Esophagus squamous epithelium (tissue), 4 donors: ENCODE results near the gene NPTXR.

Source experiments
- POLR2A ChIP-seq, 4 donors: fragments of 450-650 bp; IDR thresholded peaks; one replicate each; pipeline ENCODE4 v1.6.1; 2017; ENCODE audit warnings: antibody characterized with exemption in 4 of 4, mild to moderate bottlenecking in 4 of 4, moderate library complexity in 3 of 4
- TF ChIP-seq, protein P1 (sequence below), 6 experiments: fragments of 450-650 bp in 4 of 6; fragments of 200-600 bp in 2 of 6; sonication (generic) in 2 of 6; IDR thresholded peaks; one replicate each; pipeline ENCODE4 v1.5.1; 2016 to 2019; ENCODE audit warnings: antibody characterized with exemption in 6 of 6, mild to moderate bottlenecking in 4 of 6, moderate library complexity in 4 of 6

DNA sequence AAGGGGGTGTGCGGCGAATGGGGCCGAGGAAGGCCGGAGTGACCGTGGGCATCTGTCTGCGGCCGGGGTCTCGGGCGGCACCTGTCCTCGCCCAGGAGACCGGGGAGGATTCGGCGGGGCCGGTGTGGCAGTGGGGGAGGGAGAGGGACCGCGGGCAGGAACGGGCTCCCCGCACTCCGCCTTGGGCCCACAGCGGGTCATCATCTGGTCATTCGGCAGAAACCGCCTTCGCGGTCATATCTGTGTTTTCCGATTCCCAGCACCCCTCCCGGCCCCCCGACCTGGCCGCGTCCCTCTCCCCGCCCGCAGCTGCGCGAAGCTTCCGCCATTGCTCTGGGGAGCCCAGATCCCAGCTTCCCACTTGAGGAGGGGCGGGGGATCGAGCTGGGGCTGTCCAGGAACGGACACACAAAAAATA is 29.0 kb upstream of the NPTXR start:
- no peak for TF ChIP-seq POLR2A (IDR thresholded peaks at IDR 0.05)
- TF ChIP-seq, protein P1, sequence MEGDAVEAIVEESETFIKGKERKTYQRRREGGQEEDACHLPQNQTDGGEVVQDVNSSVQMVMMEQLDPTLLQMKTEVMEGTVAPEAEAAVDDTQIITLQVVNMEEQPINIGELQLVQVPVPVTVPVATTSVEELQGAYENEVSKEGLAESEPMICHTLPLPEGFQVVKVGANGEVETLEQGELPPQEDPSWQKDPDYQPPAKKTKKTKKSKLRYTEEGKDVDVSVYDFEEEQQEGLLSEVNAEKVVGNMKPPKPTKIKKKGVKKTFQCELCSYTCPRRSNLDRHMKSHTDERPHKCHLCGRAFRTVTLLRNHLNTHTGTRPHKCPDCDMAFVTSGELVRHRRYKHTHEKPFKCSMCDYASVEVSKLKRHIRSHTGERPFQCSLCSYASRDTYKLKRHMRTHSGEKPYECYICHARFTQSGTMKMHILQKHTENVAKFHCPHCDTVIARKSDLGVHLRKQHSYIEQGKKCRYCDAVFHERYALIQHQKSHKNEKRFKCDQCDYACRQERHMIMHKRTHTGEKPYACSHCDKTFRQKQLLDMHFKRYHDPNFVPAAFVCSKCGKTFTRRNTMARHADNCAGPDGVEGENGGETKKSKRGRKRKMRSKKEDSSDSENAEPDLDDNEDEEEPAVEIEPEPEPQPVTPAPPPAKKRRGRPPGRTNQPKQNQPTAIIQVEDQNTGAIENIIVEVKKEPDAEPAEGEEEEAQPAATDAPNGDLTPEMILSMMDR (IDR thresholded peaks at IDR 0.05): no peak
